SK-N-SH (cell line): ENCODE measurements around the gene CPN1. TPM values are rescaled to one million over a fixed set of nuclear protein-coding genes. Genes with fewer than 3 reads are reported as not detected.

ENCODE experiments used
- CTCF ChIA-PET: fragments of 300-600, 350-600 bp; formaldehyde crosslinking; extraction: SDS; loops from one replicate; lab custom pipeline; 2021; lab: Yijun Ruan, JAX
- POLR2A ChIA-PET: fragments of 350-600 bp; sonication (Branson Sonifier 250); formaldehyde crosslinking; extraction: SDS; loops from one replicate; lab custom pipeline; 2020; ENCODE audit warnings: antibody characterized with exemption, inconsistent platforms; lab: Yijun Ruan, JAX
- DNase-seq: peaks from one replicate; pipeline ENCODE4 v3.0.0; 2012
- H2AFZ ChIP-seq: fragments of 200-600 bp; sonication (generic); 2 replicates; pipeline ENCODE4 v1.8.1; 2016; ENCODE audit warnings: antibody characterized with exemption, mild to moderate bottlenecking, low read depth
- H3F3A ChIP-seq: fragments of 200-600 bp; sonication (generic); replicated peaks from 2 replicates; pipeline ENCODE3; 2016; ENCODE audit warnings: antibody characterized with exemption, mild to moderate bottlenecking; ENCODE audit not compliant: insufficient read depth
- H3K27ac ChIP-seq, 2 experiments: fragments of 200-500 bp in 1 of 2; fragments of 200-600 bp in 1 of 2; sonication (Bioruptor generic) in 1 of 2; sonication (generic), shearing (Covaris generic) in 1 of 2; 2 replicates each; pipeline versions ENCODE4 v1.5.1 to v1.6.1; 2014 to 2016; ENCODE audit warnings: low read depth in 2 of 2, inconsistent platforms in 1 of 2, low read length in 1 of 2, mild to moderate bottlenecking in 1 of 2, mixed read lengths in 1 of 2
- H3K27me3 ChIP-seq: fragments of 200-600 bp; sonication (generic), shearing (Covaris generic); 2 replicates; pipeline ENCODE4 v1.6.1; 2016; ENCODE audit warnings: mixed run types; ENCODE audit not compliant: insufficient read depth
- H3K36me3 ChIP-seq, 2 experiments: fragments of 200-500 bp in 1 of 2; fragments of 200-600 bp in 1 of 2; sonication (Bioruptor generic) in 1 of 2; sonication (generic) in 1 of 2; replicated peaks in 1 of 2; 2 replicates each; pipeline versions ENCODE3 to v1.5.1; 2014 to 2016; ENCODE audit warnings: low read length in 1 of 2, mild to moderate bottlenecking in 1 of 2; ENCODE audit not compliant: insufficient read depth in 2 of 2, control insufficient read depth in 1 of 2
- H3K4me1 ChIP-seq, 2 experiments: fragments of 200-500 bp in 1 of 2; fragments of 200-600 bp in 1 of 2; sonication (Bioruptor generic) in 1 of 2; sonication (generic), shearing (Covaris generic) in 1 of 2; 2 replicates each; pipeline versions ENCODE4 v1.5.1 to v1.6.1; 2014 to 2016; ENCODE audit warnings: low read depth in 1 of 2, low read length in 1 of 2, mixed run types in 1 of 2; ENCODE audit not compliant: insufficient read depth in 2 of 2, control insufficient read depth in 1 of 2
- H3K4me2 ChIP-seq: fragments of 200-600 bp; sonication (generic), shearing (Covaris generic); 2 replicates; pipeline ENCODE4 v1.6.1; 2017; ENCODE audit warnings: mixed run types
- H3K4me3 ChIP-seq, 2 experiments: fragments of 200-500 bp in 1 of 2; fragments of 200-600 bp in 1 of 2; sonication (Bioruptor generic) in 1 of 2; sonication (generic), shearing (Covaris generic) in 1 of 2; 2 replicates each; pipeline versions ENCODE4 v1.5.1 to v1.8.1; 2014 to 2016; ENCODE audit warnings: low read depth in 2 of 2, inconsistent platforms in 1 of 2, low read length in 1 of 2, mild to moderate bottlenecking in 1 of 2, mixed read lengths in 1 of 2, moderate library complexity in 1 of 2
- H3K79me2 ChIP-seq: fragments of 200-600 bp; sonication (generic); 2 replicates; pipeline ENCODE4 v1.8.1; 2017; ENCODE audit warnings: mild to moderate bottlenecking; ENCODE audit not compliant: insufficient read depth
- H3K9ac ChIP-seq: fragments of 200-600 bp; sonication (generic); 2 replicates; pipeline ENCODE4 v1.6.1; 2017; ENCODE audit warnings: mixed run types
- H3K9me2 ChIP-seq: fragments of 200-600 bp; sonication (generic); 2 replicates; pipeline ENCODE4 v1.6.1; 2017; ENCODE audit warnings: mixed run types
- H3K9me3 ChIP-seq: fragments of 200-600 bp; sonication (generic); 2 replicates; pipeline ENCODE4 v1.6.1; 2017; ENCODE audit warnings: mixed run types, mild to moderate bottlenecking, moderate library complexity
- H4K20me1 ChIP-seq: fragments of 200-600 bp; sonication (generic); 2 replicates; pipeline ENCODE4 v1.6.1; 2017; ENCODE audit warnings: mild to moderate bottlenecking, mixed run types; ENCODE audit not compliant: insufficient read depth
- CTCF ChIP-seq: fragments of 200-600 bp; sonication (generic); IDR thresholded peaks from 2 replicates; pipeline ENCODE4 v1.6.1; 2017; ENCODE audit warnings: antibody characterized with exemption, mild to moderate bottlenecking, moderate library complexity
- ELF1 ChIP-seq: IDR thresholded peaks from 2 replicates; pipeline ENCODE4 v1.4.0; 2012
- EZH2phosphoT487 ChIP-seq: fragments of 200-600 bp; sonication (generic); IDR thresholded peaks from 2 replicates; pipeline ENCODE4 v1.6.1; 2017; ENCODE audit warnings: low read depth, mixed run types, mild to moderate bottlenecking, antibody characterized with exemption, moderate library complexity, borderline replicate concordance
- FOSL2 ChIP-seq: IDR thresholded peaks from 2 replicates; pipeline ENCODE4 v1.4.0; 2012; ENCODE audit warnings: low read depth, mild to moderate bottlenecking, moderate library complexity, borderline replicate concordance
- FOXM1 ChIP-seq: IDR thresholded peaks from 2 replicates; pipeline ENCODE4 v1.4.0; 2012; ENCODE audit warnings: low read depth, mild to moderate bottlenecking
- GABPA ChIP-seq: IDR thresholded peaks from 2 replicates; pipeline ENCODE4 v1.4.0; 2012; ENCODE audit warnings: low read depth, mild to moderate bottlenecking
- GATA2 ChIP-seq: sonication (generic); formaldehyde crosslinking; IDR thresholded peaks from 2 replicates; pipeline ENCODE4 v1.5.0; 2020; ENCODE audit warnings: mild to moderate bottlenecking, missing genetic modification reagents
- JUND ChIP-seq: IDR thresholded peaks from 2 replicates; pipeline ENCODE4 v1.4.0; 2012
- MAX ChIP-seq: IDR thresholded peaks from 2 replicates; pipeline ENCODE4 v1.4.0; 2012; ENCODE audit warnings: low read depth
- MXI1 ChIP-seq: IDR thresholded peaks from 2 replicates; pipeline ENCODE4 v1.6.1; 2012; ENCODE audit warnings: mild to moderate bottlenecking, low read depth, low read length, improper control_type of control experiment
- NFIC ChIP-seq: IDR thresholded peaks from 2 replicates; pipeline ENCODE4 v1.4.0; 2012; ENCODE audit warnings: borderline replicate concordance
- NRF1 ChIP-seq: IDR thresholded peaks from 2 replicates; pipeline ENCODE4 v1.6.1; 2012; ENCODE audit warnings: low read depth, mild to moderate bottlenecking, low read length
- PBX3 ChIP-seq: IDR thresholded peaks from 2 replicates; pipeline ENCODE4; 2012
- RCOR1 ChIP-seq: fragments of 150-350 bp; IDR thresholded peaks from 2 replicates; pipeline ENCODE4 v1.6.1; 2017; ENCODE audit warnings: antibody characterized with exemption, low read length
- RXRA ChIP-seq: IDR thresholded peaks from 2 replicates; pipeline ENCODE4 v1.4.0; 2012; ENCODE audit warnings: low read depth, mild to moderate bottlenecking, borderline replicate concordance
- SIN3A ChIP-seq: IDR thresholded peaks from 2 replicates; pipeline ENCODE4 v1.6.1; 2012; ENCODE audit warnings: low read depth, mild to moderate bottlenecking, low read length, moderate library complexity, borderline replicate concordance
- TAF1 ChIP-seq: IDR thresholded peaks from 2 replicates; pipeline ENCODE4 v1.6.1; 2012; ENCODE audit warnings: low read depth, mild to moderate bottlenecking, low read length, moderate library complexity, borderline replicate concordance
- TCF12 ChIP-seq: IDR thresholded peaks from 2 replicates; pipeline ENCODE4 v1.4.0; 2012
- USF1 ChIP-seq: IDR thresholded peaks from 2 replicates; pipeline ENCODE4 v1.4.0; 2012; ENCODE audit warnings: low read depth, borderline replicate concordance
- YY1 ChIP-seq: IDR thresholded peaks from 2 replicates; pipeline ENCODE4 v1.4.0; 2012; ENCODE audit warnings: low read depth, mild to moderate bottlenecking
- WGBS: methylation state at CpG from one replicate; pipeline ENCODE4 v1.1.6; 2017; ENCODE audit warnings: low lambda C conversion rate; 5-methylcytosine and 5-hydroxymethylcytosine counted together
- polyA plus RNA-seq, 3 experiments: library from polyadenylated mRNA; depleted of rRNA; stranded (reverse); fragments of >200 nt; gene quantifications; 2 replicates each; pipeline ENCODE4 v1.2.3, GENCODE V29; 2012

The CPN1 gene
- polyA plus RNA-seq, 1 of the 3 experiments (the other 2 are of a cell fraction): not detected

GRCh38 chr10:100075426-100076220 lies 6.0 kb downstream of the CPN1 start:
- Histone ChIP-seq H3K79me2 (no peaks in the 10 kb centered on the region), H2AFZ (no peak overlapping the region), H4K20me1 (no peaks in the 10 kb centered on the region), H3K4me2 (no peak overlapping the region), H3K36me3 (no peaks in the 10 kb centered on the region), H3K4me3 (no peak overlapping the region), H3K27me3 (no peaks in the 10 kb centered on the region; the same call in 1 of the 2 replicates), H3K9ac (no peak overlapping the region), H3K9me3 (no peaks in the 10 kb centered on the region), H3K27ac (no peak overlapping the region), H3K4me1 (no peaks in the 10 kb centered on the region), H3K9me2 (no peaks in the 10 kb centered on the region), H3F3A (no peaks in the 10 kb centered on the region)
- ChIA-PET CTCF (no interaction called here), POLR2A (no interaction called here)
- DNase-seq: no peak
- 90% methylated on average over 18 of the region's 18 CpGs for WGBS
- no peak for TF ChIP-seq ELF1
- TF ChIP-seq SIN3A: no peak
- TF ChIP-seq NRF1: no peak
- TF ChIP-seq TAF1: no peak
- TF ChIP-seq FOSL2: no peak
- no peak for TF ChIP-seq JUND
- TF ChIP-seq FOXM1: no peak
- no peak for TF ChIP-seq NFIC
- TF ChIP-seq CTCF: no peak
- TF ChIP-seq MAX: no peak
- no peak for TF ChIP-seq YY1
- TF ChIP-seq USF1: no peak
- no peak for TF ChIP-seq EZH2phosphoT487
- TF ChIP-seq TCF12: no peak
- no peak for TF ChIP-seq RXRA
- TF ChIP-seq RCOR1: no peak
- TF ChIP-seq GATA2: no peak
- TF ChIP-seq GABPA: no peak
- TF ChIP-seq MXI1: no peak
- no peak for TF ChIP-seq PBX3
